Activated CD4-positive, CD25-positive, alpha-beta regulatory T cell treated with anti-CD3 and anti-CD28 coated beads, Interleukin-2, amount 50 U/mL, for 72 hours (primary cell): ENCODE data around the gene ABLIM1.
"Not testable (repeated sequence)": the region's sequence is repeated elsewhere in the genome, so short reads cannot be mapped to it uniquely, and the experiment has no call there.

Experiments
- DNase-seq: peaks from one replicate; pipeline ENCODE4 v3.0.0; 2021

ABLIM1 gene

DNA sequence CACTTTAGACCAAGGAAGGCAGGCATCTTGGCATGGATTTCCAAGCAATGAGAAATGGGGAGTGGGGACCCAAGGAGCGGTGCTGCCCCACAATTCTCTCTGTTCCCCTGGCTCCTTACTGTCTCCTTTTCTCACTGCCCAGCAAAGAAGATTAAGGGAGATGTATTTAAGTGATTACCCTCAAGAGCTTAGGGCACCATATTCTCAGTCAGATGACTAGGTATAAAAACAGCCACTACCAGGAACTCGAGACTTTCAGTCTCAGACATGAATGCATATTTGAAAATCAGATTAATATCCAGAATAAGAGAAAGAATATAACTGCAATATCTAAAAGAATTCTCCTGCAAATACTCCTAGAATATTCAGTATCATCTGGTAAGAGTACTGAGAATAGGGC lies at the start of gene ABLIM1:
ABLIM1 (minus strand) TSS at position 101 of the 400 bp plus-strand sequence; CDS start at position 26, 75 bp downstream.
- no peak for DNase-seq

DNA sequence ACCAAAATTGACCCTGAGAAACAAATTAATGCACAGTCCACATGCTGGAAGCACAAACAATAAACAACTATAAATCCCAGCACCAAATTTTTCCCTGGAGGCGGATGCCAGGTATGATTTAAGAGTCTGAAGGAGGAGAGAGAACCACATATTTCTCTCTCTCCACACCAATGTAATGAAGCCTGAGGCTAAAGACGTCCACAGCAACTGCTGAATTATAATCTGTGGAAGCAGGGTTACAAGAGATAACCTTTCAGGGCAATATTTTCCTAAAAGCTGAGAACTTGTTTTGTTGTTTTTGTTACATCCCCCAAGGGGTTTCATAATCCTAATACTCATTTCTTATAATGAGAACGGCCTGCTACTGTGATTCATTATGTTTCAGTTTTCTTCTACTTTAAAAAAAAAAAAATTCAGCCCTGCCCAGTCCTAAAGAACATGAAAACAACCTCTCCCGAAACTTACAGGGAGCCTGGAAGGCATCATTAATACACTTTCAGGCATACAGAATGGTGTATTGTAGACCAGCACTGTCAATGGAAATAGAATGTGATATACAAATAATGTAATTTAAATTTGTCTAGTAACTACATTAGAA lies 48.5 kb upstream of the ABLIM1 start:
- no peak for DNase-seq

DNA sequence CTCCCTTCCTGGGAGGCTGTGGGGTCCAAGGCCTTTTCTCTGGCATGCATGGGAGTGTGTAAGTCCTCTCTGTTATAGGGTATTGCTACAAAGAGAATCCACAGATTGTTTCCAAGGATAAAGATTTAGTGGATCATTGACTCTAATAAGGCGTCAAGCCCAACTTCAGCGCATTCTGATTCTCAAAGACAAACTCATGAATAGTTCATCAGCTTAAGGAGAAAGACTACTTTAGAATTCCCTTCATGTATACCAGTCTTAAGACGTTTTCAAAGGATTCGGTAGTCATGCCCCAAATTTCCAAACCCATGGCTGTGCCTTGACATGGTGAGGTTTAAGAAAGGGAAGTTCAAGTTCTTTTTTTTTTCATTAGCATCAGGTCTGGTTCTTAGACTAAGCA lies 46.6 kb upstream of the ABLIM1 start:
- no peak for DNase-seq

DNA sequence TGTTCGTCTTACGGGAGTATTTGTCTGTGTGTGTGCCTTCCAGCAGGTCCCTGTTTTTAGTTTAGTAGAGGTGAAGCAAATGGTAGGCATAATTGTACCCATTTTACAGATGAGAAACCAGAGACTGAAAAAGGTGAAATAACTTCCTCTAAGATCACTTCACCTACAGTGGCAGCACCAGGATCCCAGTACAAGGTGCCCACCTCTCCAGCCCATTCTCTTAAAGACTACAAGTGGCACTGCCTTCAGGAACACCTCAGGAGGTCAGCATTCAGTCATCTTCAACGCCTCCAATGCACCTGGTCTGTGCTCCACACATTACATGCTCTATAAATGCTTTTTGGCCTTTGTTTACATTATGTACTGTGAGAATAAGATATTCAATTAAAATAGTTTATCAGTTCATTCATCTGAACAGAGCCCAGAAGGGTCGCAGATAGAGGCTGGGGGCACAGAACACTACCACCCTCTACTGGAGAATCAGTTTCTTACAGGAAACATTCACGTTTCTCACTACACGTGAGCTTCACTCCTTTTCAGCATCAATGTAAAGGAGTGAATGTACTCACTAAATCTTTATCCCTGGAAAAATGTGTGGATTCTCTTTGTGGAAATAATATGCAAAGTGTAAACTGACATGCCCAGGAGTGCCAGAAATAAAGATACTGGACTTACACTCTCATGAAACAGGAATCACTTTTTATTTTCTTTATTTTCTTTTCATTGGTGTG lies 45.5 kb upstream of the ABLIM1 start:
- DNase-seq: no peak

DNA sequence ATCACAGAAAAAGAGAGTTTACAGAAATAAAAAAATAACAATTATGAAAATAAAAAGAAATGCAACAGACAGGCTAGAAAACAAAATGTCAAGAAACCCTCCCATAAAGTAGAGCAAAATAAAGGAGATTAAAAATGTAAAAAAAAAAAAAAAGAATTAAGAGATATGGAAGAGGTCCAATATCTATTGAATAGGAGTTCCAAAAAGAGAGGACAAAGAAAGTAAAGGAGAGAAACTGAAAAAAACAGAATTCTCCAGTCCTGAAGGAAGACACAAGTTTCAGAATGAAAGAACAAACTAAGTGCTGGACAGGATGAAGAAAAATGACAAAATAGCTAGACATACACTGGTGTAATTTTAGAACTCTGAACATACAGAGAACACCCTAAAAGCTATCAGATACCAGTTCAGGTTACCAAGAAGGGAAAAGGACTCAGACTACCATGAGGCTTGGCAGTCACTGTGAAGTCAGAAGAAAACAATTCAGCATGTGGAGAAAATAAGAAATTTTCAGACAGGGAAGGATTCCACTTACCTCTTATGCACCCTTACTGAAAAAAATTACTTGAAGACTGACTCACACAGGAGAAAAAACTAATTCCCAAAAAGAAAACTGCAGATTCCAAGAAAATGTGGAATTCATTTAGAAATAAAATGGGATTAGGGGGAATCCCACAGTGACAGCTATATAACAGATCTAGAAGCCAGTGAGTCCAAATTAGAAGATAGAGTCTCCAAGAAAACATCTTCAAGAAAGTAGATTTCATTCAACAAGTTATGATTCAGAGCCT lies 40.4 kb upstream of the ABLIM1 start:
- no peak for DNase-seq

DNA sequence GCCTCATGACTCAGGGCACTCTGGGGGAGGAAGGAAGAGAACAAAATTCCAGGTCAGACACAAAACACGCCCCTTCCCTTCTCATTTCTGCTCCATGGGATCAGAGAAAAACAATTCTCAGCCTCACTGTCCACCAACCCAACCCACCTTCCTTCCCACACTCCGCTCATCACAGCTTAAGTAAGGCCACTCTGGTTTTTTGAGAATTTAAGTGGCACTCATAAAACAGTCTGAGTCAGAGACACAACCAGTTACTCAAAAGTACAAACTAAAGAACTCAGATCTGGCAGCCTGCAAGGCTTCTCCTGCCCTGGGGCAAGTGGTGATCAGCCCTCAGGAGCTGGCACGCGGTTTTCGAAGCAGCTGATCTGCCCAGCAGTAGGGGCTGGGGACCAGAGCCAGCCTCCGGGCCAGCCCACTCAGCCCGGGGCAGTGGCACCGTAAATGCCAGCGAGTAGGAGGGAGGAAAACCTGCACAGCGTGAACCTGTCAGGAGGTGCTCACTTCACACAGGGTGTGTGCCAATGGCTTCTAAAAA lies 39.1 kb upstream of the ABLIM1 start:
- DNase-seq: no peak

DNA sequence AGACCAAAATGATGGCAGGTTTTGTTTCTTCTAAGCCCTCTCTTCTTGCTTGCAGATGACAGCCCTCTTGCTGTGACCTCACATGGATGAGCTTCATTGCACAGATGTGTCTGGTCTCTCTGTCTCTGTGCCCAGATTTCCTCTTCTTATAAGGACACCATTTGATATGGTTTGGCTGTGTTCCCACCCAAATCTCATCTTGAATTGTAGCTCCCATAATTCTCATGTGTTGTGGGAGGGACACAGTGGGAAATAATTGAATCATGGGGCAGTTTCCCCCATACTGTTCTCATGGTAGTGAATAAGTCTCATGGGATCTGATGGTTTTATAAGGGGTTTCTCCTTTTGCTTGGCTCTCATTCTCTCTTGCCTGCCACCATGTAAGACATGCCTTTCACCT lies 38.2 kb upstream of the ABLIM1 start:
- not testable (repeated sequence) for DNase-seq

DNA sequence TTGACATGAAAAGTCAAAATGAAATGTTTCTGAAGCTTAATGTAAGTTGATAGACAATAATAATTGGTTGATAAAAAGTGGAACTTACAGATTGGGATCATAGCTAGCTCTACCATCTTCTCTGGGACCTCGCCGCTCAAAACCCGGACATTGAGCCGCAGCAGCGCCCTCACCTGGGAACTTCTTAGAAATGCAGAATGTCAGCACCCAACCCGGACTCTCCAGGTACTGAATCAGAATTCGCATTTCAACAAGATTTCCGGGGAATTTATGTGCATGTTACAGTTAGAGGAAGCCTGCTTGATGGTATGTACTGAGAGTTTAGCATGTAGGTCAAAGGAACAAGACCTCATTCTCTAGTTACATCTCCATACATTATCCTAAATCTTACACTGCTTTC lies 36.7 kb upstream of the ABLIM1 start:
- peak; percentile 34 for DNase-seq

DNA sequence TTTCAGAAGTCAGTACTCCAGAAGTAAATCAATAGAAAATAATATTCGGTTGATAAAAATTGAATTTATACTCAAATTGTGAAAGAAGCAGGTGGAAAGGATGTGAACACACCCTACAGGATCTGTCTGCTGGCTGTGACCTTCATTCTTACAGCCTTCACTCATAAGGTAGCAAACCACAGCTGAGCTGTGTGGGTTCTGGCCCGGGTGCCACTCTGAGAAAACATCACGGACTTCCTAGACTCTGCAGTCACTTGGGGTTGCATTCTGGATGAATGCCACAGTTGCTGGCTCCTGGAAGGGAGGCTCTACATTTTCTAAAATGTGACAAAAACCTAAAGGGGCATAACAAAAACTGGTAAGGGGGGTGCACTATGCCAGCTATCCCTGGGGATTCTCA lies 36.0 kb upstream of the ABLIM1 start:
- no peak for DNase-seq

DNA sequence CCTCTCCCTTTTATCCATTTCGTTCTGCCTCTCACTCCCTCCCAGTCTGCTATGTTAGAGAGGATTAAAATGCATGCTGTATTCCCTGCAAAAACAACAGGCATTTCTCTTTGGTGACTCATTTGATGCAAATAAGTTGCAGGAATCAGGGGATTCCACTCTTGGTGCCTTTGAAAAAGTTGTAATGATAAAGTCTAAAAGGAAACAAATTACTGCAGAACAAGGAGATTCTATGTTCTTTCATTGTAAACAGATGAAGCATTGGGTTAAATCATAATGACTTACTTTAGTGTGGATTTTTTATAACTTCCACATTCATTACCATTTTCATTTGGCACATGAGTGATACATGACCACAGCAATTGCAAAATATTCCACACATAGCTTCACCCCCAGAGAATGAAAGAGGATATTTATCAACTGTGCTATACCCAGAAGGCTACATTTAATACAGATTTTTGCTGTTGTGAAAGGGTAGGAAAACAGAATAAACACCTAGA lies 33.4 kb upstream of the ABLIM1 start:
- no peak for DNase-seq

DNA sequence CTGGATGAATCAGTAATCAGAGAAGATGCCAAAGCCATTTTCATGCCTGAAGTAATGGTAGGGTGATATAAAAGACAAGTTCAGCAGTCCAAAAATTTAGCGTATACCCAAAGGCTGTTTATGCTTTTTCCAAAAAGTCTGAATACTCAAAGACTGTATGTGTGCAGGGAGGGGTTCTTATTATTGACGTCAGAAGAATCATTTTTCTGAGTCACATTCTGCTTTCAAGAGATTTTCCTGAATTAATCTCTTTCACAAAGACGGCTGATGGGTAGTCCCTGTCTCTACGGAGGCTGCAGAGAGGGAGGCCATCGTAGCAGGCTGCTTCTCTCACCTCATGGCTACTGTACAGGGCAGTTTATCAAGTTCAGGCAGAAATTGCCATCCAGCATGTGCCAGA lies 30.7 kb upstream of the ABLIM1 start:
- no peak for DNase-seq

DNA sequence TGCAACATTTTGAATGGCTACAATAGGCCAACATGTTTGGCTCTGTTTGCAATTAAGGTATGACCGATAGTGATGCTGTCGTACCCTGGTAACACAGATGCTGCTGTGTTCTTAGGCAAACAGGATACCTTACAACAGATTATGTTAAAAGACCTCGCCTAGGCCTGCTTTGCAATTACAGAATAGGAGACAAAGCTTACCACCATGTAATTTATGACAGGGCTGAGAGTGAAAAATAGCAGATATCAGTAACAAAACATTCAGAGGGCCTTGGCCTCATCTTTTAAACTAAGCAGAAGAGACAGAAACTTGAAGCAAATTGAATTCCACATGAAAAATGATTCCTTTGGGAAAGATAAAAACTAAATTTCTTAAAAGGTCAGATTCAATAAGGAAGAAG lies 29.4 kb upstream of the ABLIM1 start:
- DNase-seq: no peak

DNA sequence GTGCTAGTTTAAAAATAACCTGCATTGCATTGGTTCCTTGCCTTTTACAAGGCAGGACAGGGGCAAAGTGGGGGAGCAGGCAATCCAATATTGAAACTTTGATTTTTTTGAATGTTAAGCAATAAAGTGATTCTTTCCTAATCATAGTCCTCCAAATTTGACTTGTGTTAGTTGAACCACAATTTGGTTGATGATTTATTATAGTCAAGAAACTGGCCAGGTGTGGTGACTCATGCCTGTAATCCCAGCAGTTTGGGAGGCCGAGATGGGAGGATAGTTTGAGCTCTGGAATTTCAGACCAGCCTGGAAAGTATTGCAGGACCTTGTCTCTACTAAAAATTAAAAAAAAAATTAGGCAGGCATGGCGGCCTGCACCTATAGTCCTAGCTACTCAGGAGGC lies 27.9 kb upstream of the ABLIM1 start:
- DNase-seq: no peak

DNA sequence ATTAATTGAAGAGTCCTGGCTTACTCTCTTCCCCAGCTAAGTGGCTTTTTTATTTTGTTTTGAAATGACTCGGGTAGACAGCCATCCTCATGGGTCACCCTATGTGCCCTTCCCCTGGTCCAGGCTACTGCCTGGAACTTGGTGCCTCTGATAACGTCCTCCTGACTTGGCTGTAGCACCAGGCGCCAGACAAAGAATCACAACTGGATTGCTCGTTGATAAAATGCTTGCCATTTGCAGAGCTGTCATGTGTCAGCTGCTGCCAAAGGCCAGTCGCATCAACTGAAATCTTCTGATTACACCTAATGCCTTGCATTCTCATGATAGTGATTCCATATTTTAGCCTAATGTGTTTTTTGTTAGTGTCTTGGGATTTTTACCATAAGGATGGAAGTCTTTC lies 27.4 kb upstream of the ABLIM1 start:
- DNase-seq: no peak

DNA sequence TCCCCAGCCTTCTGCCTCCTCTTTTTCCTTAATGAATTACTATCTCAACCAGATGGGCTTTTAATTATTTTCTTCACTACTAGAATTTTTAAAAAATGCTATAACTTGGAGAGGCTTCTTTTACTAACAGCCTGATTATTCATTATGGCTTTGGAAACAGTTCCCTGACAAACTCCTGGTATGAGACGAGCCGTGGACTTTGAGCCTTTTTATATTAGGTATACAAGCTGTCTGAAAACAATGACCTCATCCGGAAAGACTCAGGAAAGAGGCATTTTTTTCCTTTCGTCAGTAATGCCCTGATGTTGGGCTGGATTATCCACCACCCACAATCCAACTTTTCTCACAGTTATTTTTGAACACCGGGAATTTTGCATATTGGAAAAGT lies 26.7 kb upstream of the ABLIM1 start:
- no peak for DNase-seq

DNA sequence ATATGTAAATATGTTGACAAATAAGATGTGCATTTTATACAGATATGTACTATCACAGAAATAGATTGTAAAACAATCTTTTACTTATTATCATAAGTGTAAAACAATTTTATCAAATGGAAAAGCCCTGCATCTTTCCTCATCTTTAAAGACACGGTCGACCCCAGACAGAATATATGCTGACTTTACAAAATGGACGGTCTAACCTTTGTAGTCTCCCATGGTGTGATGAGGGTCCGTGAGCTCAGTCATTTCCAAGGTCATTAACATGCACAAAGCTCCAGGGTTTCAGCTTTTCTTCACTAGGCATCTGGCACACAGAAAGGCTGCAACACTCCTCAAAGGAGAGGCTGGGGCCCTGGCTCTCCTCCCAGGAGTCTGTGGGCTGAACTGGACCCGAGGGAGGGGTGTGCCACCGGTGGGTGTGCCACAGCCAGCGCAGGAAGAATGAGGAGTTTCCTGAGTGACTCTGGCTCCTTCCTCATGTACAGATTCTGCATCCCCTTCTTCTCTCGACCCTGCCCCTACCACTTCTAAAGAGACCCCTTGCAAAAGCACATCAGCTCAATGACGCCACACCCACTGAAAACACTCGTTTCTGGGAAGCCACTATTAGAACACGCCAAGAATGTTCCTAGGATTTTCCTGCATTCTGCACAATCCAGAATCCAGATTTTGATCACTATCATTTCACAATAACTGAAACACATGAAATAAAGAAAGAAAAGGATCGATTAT lies 26.2 kb upstream of the ABLIM1 start:
- DNase-seq: no peak

DNA sequence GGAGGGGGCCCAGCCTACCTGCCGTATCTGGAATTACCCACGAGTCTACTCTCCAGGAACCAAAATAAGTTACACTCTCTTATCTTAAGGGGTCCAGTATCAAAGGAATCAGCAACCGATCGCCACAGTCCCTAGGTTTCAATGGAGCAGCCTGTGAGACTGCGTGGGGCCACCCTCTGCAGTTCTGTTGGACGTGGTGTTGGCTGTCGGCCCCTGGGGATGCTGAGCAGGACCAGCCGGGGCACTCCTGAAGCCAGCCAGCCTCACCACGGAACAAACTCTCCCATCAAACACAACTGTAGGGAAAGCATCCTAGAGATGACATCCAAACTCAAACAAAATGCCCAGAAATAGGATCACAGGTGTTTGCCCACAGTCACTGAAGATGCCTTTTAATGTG lies 25.5 kb upstream of the ABLIM1 start:
- no peak for DNase-seq

DNA sequence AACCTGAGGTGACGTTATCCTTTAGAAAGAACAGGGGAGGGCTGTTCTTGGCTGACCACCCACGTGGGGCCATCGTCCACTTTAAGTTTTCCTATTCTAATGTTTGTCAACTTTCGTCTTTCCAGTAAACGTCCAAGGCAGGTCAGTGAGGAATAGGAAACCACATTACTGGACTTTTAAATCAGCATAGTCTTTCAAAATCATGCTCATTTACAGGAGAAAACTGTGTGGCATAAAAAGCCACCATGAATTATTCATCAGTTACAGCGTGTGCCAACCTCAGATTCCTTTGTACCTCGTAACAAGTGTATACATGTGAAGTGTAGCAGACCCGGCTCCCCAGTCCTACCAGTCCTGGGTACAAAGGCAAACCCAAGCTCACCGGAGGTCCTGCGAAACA lies 25.1 kb upstream of the ABLIM1 start:
- DNase-seq: no peak

DNA sequence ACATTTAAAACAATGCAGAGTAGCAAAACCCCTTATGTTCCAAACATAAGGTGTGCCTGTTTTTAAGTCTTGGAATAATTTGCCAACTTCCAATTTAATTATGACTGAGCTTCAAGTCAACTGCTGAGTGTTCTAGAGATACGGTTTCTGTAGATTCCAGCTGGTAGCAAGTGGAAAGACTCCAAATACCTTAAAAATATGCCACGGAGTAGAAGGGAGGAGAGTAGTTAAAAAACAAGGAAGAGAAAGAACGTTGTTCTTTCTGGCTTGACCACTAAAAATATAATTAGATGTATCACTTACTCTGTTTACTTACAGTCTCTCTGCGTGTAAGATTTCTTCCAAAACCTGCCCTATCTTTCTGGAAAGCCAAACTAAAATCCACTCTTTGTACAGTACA lies 24.5 kb upstream of the ABLIM1 start:
- no peak for DNase-seq

DNA sequence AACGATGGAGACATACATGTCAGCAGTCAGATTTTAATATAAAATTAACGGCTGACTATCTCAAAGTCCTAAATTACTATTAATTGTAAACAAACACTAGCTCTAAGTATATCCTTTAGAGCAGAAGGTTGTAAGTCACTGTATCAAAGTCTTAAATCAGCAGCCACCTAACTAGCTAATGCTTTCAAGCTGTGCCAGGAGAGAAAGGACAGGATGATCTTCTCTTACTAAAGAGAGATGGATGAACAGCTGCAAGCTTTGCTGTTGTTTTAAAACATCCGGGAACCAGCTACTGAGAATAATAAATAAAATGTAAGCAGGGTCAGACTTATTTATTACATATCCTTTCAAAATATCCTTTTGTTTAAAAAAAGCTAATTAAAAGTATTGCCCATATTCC lies 24.0 kb upstream of the ABLIM1 start:
- no peak for DNase-seq

DNA sequence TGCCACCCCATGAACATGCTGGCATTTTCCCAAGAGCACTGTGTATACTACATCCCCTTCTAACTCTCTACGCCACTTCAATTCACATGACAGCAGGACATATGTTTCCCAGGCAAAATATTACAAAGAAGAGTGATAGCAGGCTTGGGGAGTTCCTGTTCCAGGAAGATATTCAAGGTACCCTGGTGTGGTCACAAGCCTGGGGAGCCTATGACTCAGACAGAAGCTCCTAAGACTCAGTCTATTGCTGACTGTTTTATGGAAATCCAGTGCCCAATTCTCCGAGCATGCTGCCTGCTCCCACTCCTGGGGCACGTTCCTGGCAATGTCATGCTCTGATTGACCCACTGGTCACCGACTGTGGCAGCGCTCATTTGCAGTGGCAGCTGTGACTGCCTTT lies 23.5 kb upstream of the ABLIM1 start:
- no peak for DNase-seq

DNA sequence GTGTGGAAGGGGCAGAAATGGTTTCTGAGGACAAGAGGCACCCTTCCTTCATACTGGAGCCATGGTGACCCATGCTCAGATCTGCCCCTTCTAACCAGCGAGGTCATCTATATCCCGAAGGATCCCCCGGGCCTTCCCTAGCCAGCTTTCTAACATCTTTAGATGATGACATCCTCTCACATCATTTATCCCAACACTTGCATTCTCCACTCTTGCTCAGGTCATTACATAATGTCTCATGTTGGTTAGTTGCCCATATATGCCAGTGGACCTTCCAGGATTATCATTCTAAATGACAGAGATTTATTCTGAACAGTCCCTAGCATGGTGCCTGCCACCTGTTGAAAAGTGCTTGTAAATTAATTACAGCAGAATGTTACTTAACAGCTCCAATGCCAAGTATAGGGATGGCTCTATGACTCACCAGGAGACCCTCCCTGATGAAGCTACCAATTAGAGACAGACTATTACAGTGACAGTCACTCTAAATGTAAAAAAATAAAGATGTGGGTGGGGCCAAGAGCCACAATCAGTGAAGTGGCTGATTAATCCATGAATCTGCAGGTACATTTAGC lies 22.6 kb upstream of the ABLIM1 start:
- DNase-seq: no peak

DNA sequence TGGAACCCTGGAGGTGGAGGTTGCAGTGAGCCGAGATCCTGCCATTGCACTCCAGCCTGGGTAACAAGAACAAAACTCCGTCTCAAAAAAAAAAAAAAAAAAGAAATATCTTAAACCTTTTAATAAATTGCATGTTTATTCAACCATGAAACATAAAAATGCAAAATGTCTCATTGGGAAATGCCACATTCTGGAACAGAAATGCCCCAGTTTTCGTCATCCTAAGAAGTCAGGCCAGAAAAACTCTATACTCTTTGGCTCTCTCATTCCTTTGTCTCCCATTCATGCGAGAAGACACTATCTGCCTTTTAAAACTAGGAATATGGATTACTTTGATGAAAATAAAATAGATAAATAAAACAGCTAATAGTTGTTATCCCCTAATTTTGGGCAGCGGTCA lies 21.5 kb upstream of the ABLIM1 start:
- no peak for DNase-seq
